Liver (tissue), 9 donors: Measurements from ENCODE around the gene TTC3. TPM values are rescaled to one million over a fixed set of nuclear protein-coding genes. Genes with fewer than 3 reads are reported as not detected.

ENCODE experiments used
- DNase-seq: peaks from one replicate; pipeline ENCODE4 v3.0.0-alpha.2; 2017; ENCODE audit warnings: low spot score
- H3K27ac ChIP-seq, 2 donors: one replicate each; pipeline ENCODE4 v1.7.0; 2013; ENCODE audit warnings: inconsistent platforms in 2 of 2, low read length in 2 of 2, control low read depth in 1 of 2, low read depth in 1 of 2, mild to moderate bottlenecking in 1 of 2
- H3K27me3 ChIP-seq, 4 donors: one replicate each; pipeline versions ENCODE4 v1.6.1 to v1.7.0; 2013; ENCODE audit warnings: low read length in 3 of 4, inconsistent platforms in 1 of 4, mild to moderate bottlenecking in 1 of 4, moderate library complexity in 1 of 4; ENCODE audit not compliant: control insufficient read depth in 4 of 4, insufficient read depth in 4 of 4
- H3K36me3 ChIP-seq, 4 donors: one replicate each; pipeline versions ENCODE4 v1.6.1 to v1.7.0; 2013; ENCODE audit warnings: low read length in 3 of 4, mild to moderate bottlenecking in 3 of 4, low read depth in 1 of 4, moderate library complexity in 1 of 4; ENCODE audit not compliant: control insufficient read depth in 4 of 4, insufficient read depth in 3 of 4
- H3K4me1 ChIP-seq, 4 donors: one replicate each; pipeline versions ENCODE4 v1.6.1 to v1.7.0; 2013; ENCODE audit warnings: low read length in 3 of 4, mild to moderate bottlenecking in 3 of 4, moderate library complexity in 1 of 4; ENCODE audit not compliant: control insufficient read depth in 4 of 4, insufficient read depth in 4 of 4
- H3K4me3 ChIP-seq, 3 donors: one replicate each; pipeline versions ENCODE4 v1.6.1 to v1.7.0; 2013; ENCODE audit warnings: low read length in 3 of 3, control low read depth in 1 of 3, low read depth in 1 of 3, mild to moderate bottlenecking in 1 of 3
- H3K9ac ChIP-seq, 2 donors: one replicate each; pipeline ENCODE4 v1.7.0; 2013; ENCODE audit warnings: low read length in 2 of 2, mild to moderate bottlenecking in 2 of 2, moderate library complexity in 2 of 2, control low read depth in 1 of 2, low read depth in 1 of 2
- H3K9me3 ChIP-seq, 4 donors: one replicate each; pipeline versions ENCODE4 v1.6.1 to v1.7.0; 2013; ENCODE audit warnings: low read length in 3 of 4; ENCODE audit not compliant: control insufficient read depth in 4 of 4
- ATF3 ChIP-seq: IDR thresholded peaks from 2 replicates; pipeline ENCODE4 v1.6.1; 2016; ENCODE audit warnings: antibody characterized with exemption
- CTCF ChIP-seq: fragments of 150-350 bp; IDR thresholded peaks from 2 replicates; pipeline ENCODE4 v1.5.1; 2017; ENCODE audit warnings: improper control_type of control experiment, low read depth, low read length; ENCODE audit not compliant: missing input control
- EGR1 ChIP-seq, 2 donors: IDR thresholded peaks; 2 replicates each; pipeline ENCODE4 v1.6.1; 2016 to 2018; ENCODE audit warnings: antibody characterized with exemption in 2 of 2, low read depth in 2 of 2
- JUND ChIP-seq, 2 donors: IDR thresholded peaks; 2 replicates each; pipeline ENCODE4 v1.6.1; 2016; ENCODE audit warnings: antibody characterized with exemption in 2 of 2
- NR2F2 ChIP-seq: IDR thresholded peaks from 2 replicates; pipeline ENCODE4 v1.6.1; 2016; ENCODE audit warnings: antibody characterized with exemption
- RAD21 ChIP-seq, 2 donors: IDR thresholded peaks; 2 replicates each; pipeline ENCODE4 v1.6.1; 2016; ENCODE audit warnings: antibody characterized with exemption in 2 of 2, mild to moderate bottlenecking in 2 of 2
- REST ChIP-seq: IDR thresholded peaks from 2 replicates; pipeline ENCODE4 v1.6.1; 2016; ENCODE audit warnings: antibody characterized with exemption, mild to moderate bottlenecking
- RXRA ChIP-seq, 2 donors: IDR thresholded peaks; 2 replicates each; pipeline ENCODE4 v1.6.1; 2017 to 2018; ENCODE audit warnings: antibody characterized with exemption in 2 of 2, mild to moderate bottlenecking in 1 of 2
- SP1 ChIP-seq: IDR thresholded peaks from 2 replicates; pipeline ENCODE4 v1.6.1; 2018; ENCODE audit warnings: antibody characterized with exemption, mild to moderate bottlenecking
- YY1 ChIP-seq: IDR thresholded peaks from 2 replicates; pipeline ENCODE4 v1.6.1; 2016; ENCODE audit warnings: antibody characterized with exemption, mild to moderate bottlenecking
- WGBS: extraction: QIAGEN DNeasy Blood & Tissue Kit; methylation state at CpG from one replicate; pipeline ENCODE4 v1.1.7; 2013; 5-methylcytosine and 5-hydroxymethylcytosine counted together
- polyA plus RNA-seq, 2 donors: library from polyadenylated mRNA; stranded (reverse) in 1 of 2; unstranded in 1 of 2; fragments of 200-250 nt in 1 of 2; fragments of >200 nt in 1 of 2; fragmentation: Nextera tagmentation in 1 of 2; extraction: Ambion mirVana in 1 of 2; gene quantifications; one replicate each; pipeline versions ENCODE4 v1.2.1 to v1.2.3, GENCODE V29; 2013 to 2015
- total RNA-seq, 2 donors: library from RNA; depleted of rRNA; stranded (reverse); fragments of >200 nt; gene quantifications; one replicate each; pipeline ENCODE4 v1.2.3, GENCODE V29; 2014
- donor health status: healthy.
- donor health status: healthy.
- donor health status: healthy.
- donor health status: healthy.
- donor health status: healthy.

TTC3 gene
- total and polyA plus RNA-seq, 4 donors: 27.2 to 96.1 (median 57.2) TPM

GRCh38 chr21:37041706-37042271 lies 31.3 kb upstream of the TTC3 start:
- no peaks in the 10 kb centered on the region for H3K4me1 ChIP-seq
- no peak for DNase-seq
- WGBS: 84% methylated on average over 4 of the region's 4 CpGs
- H3K9ac ChIP-seq: no peak overlapping the region
- no peaks in the 10 kb centered on the region for H3K36me3 ChIP-seq
- no peak overlapping the region for H3K4me3 ChIP-seq
- no peaks in the 10 kb centered on the region for H3K27me3 ChIP-seq
- H3K9me3 ChIP-seq: no peaks in the 10 kb centered on the region
- no peak for TF ChIP-seq RXRA (IDR thresholded peaks at IDR 0.05)
- no peak for TF ChIP-seq RAD21 (IDR thresholded peaks at IDR 0.05)
- no peak for TF ChIP-seq ATF3
- TF ChIP-seq SP1: no peak
- TF ChIP-seq NR2F2: no peak
- TF ChIP-seq JUND (IDR thresholded peaks at IDR 0.05): no peak
- TF ChIP-seq YY1: no peak
- TF ChIP-seq REST: no peak
- TF ChIP-seq EGR1 (IDR thresholded peaks at IDR 0.05; ENCODE audit: low read depth in 2 of 2): no peak
- no peak for TF ChIP-seq CTCF
- no peak overlapping the region for H3K27ac ChIP-seq

- H3K9me3 ChIP-seq: no peaks in the 10 kb centered on the region
- no peak overlapping the region for H3K27ac ChIP-seq
- no peaks in the 10 kb centered on the region for H3K4me1 ChIP-seq
- TF ChIP-seq REST: no peak
- peak; percentile 77 for TF ChIP-seq NR2F2
- DNase-seq: no peak
- WGBS: 88% methylated on average over 6 of the region's 6 CpGs
- H3K27me3 ChIP-seq: no peaks in the 10 kb centered on the region
- no peaks in the 10 kb centered on the region for H3K36me3 ChIP-seq
- no peak overlapping the region for H3K4me3 ChIP-seq
- no peak overlapping the region for H3K9ac ChIP-seq
These were observed 29.2 kb upstream of the TTC3 start for GRCh38 chr21:37043818-37044217.
